Measurements from ENCODE around the gene ZMAT5. TPM values are rescaled to one million over a fixed set of nuclear protein-coding genes. Genes with fewer than 3 reads are reported as not detected.
"Not testable (repeated sequence)": the region's sequence is repeated elsewhere in the genome, so short reads cannot be mapped to it uniquely, and the experiment has no call there.

Gene ZMAT5
- total and polyA plus RNA-seq, 2 of the 13 experiments (the other 11 are each of a cell fraction or from before 2014, with no cell fraction given), result 20.7 to 27.8 TPM

- in situ Hi-C loops (cut with HindIII; ENCODE audit: extremely low pct_ligation_motif_present, low pct_unique_long_range_greater_than_20kb); H3K9ac ChIP-seq (ENCODE audit: insufficient read depth, low read depth, low read length); H3K79me2 ChIP-seq (ENCODE audit: insufficient read depth, low read length); H3K27ac ChIP-seq (ENCODE audit: extremely low read length, insufficient read depth, low read length); H3K4me3 ChIP-seq (replicated peaks in 1 of 3; ENCODE audit: insufficient read depth in 1 of 3, low read depth in 2 of 3, low read length in 3 of 3); H3K27me3 ChIP-seq (ENCODE audit: control insufficient read depth in 1 of 2, insufficient read depth in 2 of 2, low read length in 2 of 2); H3K9me3 ChIP-seq (ENCODE audit: low read length); H3K4me1 ChIP-seq (ENCODE audit: insufficient read depth, low read length); H3K4me2 ChIP-seq (ENCODE audit: low read depth, low read length); BruUV-seq (replicated peaks); CTCF ChIA-PET (ENCODE audit: low intra/inter-chr PET ratio, low total read pairs); H3K36me3 ChIP-seq (replicated peaks in 1 of 2; ENCODE audit: control insufficient read depth in 1 of 2, insufficient read depth in 2 of 2, low read length in 2 of 2); FAIRE-seq; ATAC-seq; DNase-seq (ENCODE audit: low spot score); H4K20me1 ChIP-seq (ENCODE audit: insufficient read depth, low read length); H2AFZ ChIP-seq (ENCODE audit: low read length): not testable (repeated sequence)
- TF ChIP-seq, protein P1, sequence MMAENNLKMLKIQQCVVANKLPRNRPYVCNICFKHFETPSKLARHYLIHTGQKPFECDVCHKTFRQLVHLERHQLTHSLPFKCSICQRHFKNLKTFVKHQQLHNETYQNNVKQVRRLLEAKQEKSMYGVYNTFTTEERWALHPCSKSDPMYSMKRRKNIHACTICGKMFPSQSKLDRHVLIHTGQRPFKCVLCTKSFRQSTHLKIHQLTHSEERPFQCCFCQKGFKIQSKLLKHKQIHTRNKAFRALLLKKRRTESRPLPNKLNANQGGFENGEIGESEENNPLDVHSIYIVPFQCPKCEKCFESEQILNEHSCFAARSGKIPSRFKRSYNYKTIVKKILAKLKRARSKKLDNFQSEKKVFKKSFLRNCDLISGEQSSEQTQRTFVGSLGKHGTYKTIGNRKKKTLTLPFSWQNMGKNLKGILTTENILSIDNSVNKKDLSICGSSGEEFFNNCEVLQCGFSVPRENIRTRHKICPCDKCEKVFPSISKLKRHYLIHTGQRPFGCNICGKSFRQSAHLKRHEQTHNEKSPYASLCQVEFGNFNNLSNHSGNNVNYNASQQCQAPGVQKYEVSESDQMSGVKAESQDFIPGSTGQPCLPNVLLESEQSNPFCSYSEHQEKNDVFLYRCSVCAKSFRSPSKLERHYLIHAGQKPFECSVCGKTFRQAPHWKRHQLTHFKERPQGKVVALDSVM (CRISPR knock-in tag; IDR thresholded peaks at IDR 0.05), result peak; percentile 92
- TF ChIP-seq ZNF205 (CRISPR knock-in tag; IDR thresholded peaks at IDR 0.05), result peak; percentile 84; the same call in 1 of the 2 replicates
- WGBS (ENCODE audit: low lambda C conversion rate), result 91% methylated on average over 11 of the region's 11 CpGs
- POLR2A ChIA-PET, result interaction anchor here (1.2 kb wide), 1 partner anchor 12 kb away, joined by 3 read pairs; the partner anchor contains the start of genes UQCR10 and ZMAT5
- intact Hi-C loops (cut with micrococcal nuclease; ENCODE audit: unreplicated experiment), result loop anchor here (5.0 kb wide), 1 partner anchor 248 kb away; no protein-coding TSS in a partner anchor
Measured at GRCh38 chr22:29754658-29755395, 12.0 kb downstream of the ZMAT5 start.

GRCh38 chr22:29753808-29754657, 12.8 kb downstream of the ZMAT5 start:
- Histone ChIP-seq H2AFZ (ENCODE audit: low read length) (no peak overlapping the region), H3K79me2 (ENCODE audit: insufficient read depth, low read length) (no peaks in the 10 kb centered on the region), H3K9ac (ENCODE audit: insufficient read depth, low read depth, low read length) (no peak overlapping the region), H3K9me3 (ENCODE audit: low read length) (no peaks in the 10 kb centered on the region), H3K4me2 (ENCODE audit: low read depth, low read length) (no peak overlapping the region), H3K4me1 (ENCODE audit: insufficient read depth, low read length) (peaks cover 15% of the 10 kb centered on the region; the same call in 1 of the 2 replicates), H3K27me3 (ENCODE audit: control insufficient read depth in 1 of 2, insufficient read depth in 2 of 2, low read length in 2 of 2) (no peaks in the 10 kb centered on the region), H3K4me3 (replicated peaks in 1 of 3; ENCODE audit: insufficient read depth in 1 of 3, low read depth in 2 of 3, low read length in 3 of 3) (no peak overlapping the region), H3K27ac (ENCODE audit: extremely low read length, insufficient read depth, low read length) (no peak overlapping the region), H3K36me3 (replicated peaks in 1 of 2; ENCODE audit: control insufficient read depth in 1 of 2, insufficient read depth in 2 of 2, low read length in 2 of 2) (no peaks in the 10 kb centered on the region; a peak in 1 of 5 replicates), H4K20me1 (ENCODE audit: insufficient read depth, low read length) (no peaks in the 10 kb centered on the region)
- intact Hi-C loops (cut with micrococcal nuclease; ENCODE audit: unreplicated experiment), result no loop called here
- WGBS (ENCODE audit: low lambda C conversion rate), result 74% methylated on average over 5 of the region's 16 CpGs
- in situ Hi-C loops (cut with HindIII; ENCODE audit: extremely low pct_ligation_motif_present, low pct_unique_long_range_greater_than_20kb), result no loop called here
- BruUV-seq (replicated peaks), result no TSS peak
- POLR2A ChIA-PET, result interaction anchor here (1.2 kb wide), 1 partner anchor 13 kb away, joined by 3 read pairs; the partner anchor contains the start of genes UQCR10 and ZMAT5
- ATAC-seq (no peak), FAIRE-seq (no peak), DNase-seq (ENCODE audit: low spot score) (no peak)
- CTCF ChIA-PET (ENCODE audit: low intra/inter-chr PET ratio, low total read pairs), result no interaction called here
- TF ChIP-seq ZNF44 (CRISPR knock-in tag; IDR thresholded peaks at IDR 0.05) (no peak), HNF1B (CRISPR knock-in tag; IDR thresholded peaks at IDR 0.05) (no peak), ZNF552 (CRISPR knock-in tag; IDR thresholded peaks at IDR 0.05; ENCODE audit: borderline replicate concordance) (no peak)
